HG03558 (cell line): ENCODE results near the gene LARP4.
"Not testable (repeated sequence)": the region's sequence is repeated elsewhere in the genome, so short reads cannot be mapped to it uniquely, and the experiment has no call there.

ENCODE experiments used
- ATAC-seq: cut with Tn5 transposase; IDR thresholded peaks from one replicate; pipeline ENCODE4 v1.9.1; 2021; ENCODE audit warnings: moderate number of reproducible peaks; ENCODE audit not compliant: unreplicated experiment; ENCODE audit errors: extremely low read depth

The LARP4 gene

GRCh38 chr12:50467439-50467838 is 66.8 kb downstream of the LARP4 start:
- no peak for ATAC-seq

- no peak for ATAC-seq
Measured at GRCh38 chr12:50477241-50477832, 76.7 kb downstream of the LARP4 start.

GRCh38 chr12:50482571-50482970 is 81.9 kb downstream of the LARP4 start:
- ATAC-seq: no peak

- ATAC-seq: no peak
Measured at GRCh38 chr12:50483488-50483887, 82.8 kb downstream of the LARP4 start.

GRCh38 chr12:50488801-50489200 is 88.1 kb downstream of the LARP4 start:
- no peak for ATAC-seq

GRCh38 chr12:50498119-50498518 is 97.4 kb downstream of the LARP4 start:
- not testable (repeated sequence) for ATAC-seq

- ATAC-seq: peak; percentile 31
Measured at GRCh38 chr12:50504798-50505674, 104.4 kb downstream of the LARP4 start, which contains the start of gene DIP2B. DIP2B (plus strand) TSS chr12:50504985; CDS start chr12:50505141, 156 bp downstream.

- no peak for ATAC-seq
Measured at GRCh38 chr12:50505675-50506530, 105.2 kb downstream of the LARP4 start.

GRCh38 chr12:50506753-50507473 is 106.2 kb downstream of the LARP4 start:
- ATAC-seq: no peak

GRCh38 chr12:50507474-50507838 is 106.8 kb downstream of the LARP4 start:
- ATAC-seq: no peak

- ATAC-seq: no peak
Measured at GRCh38 chr12:50507930-50508329, 107.2 kb downstream of the LARP4 start.

- no peak for ATAC-seq
Measured at GRCh38 chr12:50508414-50508813, 107.7 kb downstream of the LARP4 start.

- no peak for ATAC-seq
Measured at GRCh38 chr12:50508970-50509663, 108.4 kb downstream of the LARP4 start.

GRCh38 chr12:50514526-50515276 is 114.0 kb downstream of the LARP4 start:
- no peak for ATAC-seq

GRCh38 chr12:50515587-50515986 is 114.9 kb downstream of the LARP4 start:
- ATAC-seq: no peak

- peak; percentile 48 for ATAC-seq
Measured at GRCh38 chr12:50517421-50518048, 116.8 kb downstream of the LARP4 start.

- no peak for ATAC-seq
Measured at GRCh38 chr12:50518090-50518489, 117.4 kb downstream of the LARP4 start.

GRCh38 chr12:50519353-50519752 is 118.7 kb downstream of the LARP4 start:
- no peak for ATAC-seq
